OCI-LY7 (cell line): ENCODE data around the gene ZNF445. TPM values are rescaled to one million over a fixed set of nuclear protein-coding genes. Genes with fewer than 3 reads are reported as not detected.

Source experiments
- BruUV-seq: library from RNA; stranded (reverse); fragments of 400-500 nt; replicated peaks from 2 replicates; lab custom pipeline; 2021; lab: Mats Ljungman, UMichigan
- CTCF ChIA-PET: fragments of 300-600 bp; sonication (Branson Sonifier 250); formaldehyde crosslinking; loops from one replicate; lab custom pipeline; 2022; ENCODE audit warnings: antibody characterized with exemption; ENCODE audit not compliant: unreplicated experiment; lab: Charles Lee
- POLR2A ChIA-PET: fragments of 300-600 bp; sonication (Branson Sonifier 250); formaldehyde crosslinking; loops from one replicate; lab custom pipeline; 2022; ENCODE audit warnings: antibody characterized with exemption; lab: Charles Lee
- DNase-seq: peaks from one replicate; pipeline ENCODE4 v3.0.0-alpha.2; 2015; ENCODE audit warnings: low spot score
- H2AFZ ChIP-seq: fragments of 200-600 bp; sonication (generic), shearing (Covaris generic); 2 replicates; pipeline ENCODE4 v1.6.1; 2014; ENCODE audit warnings: mild to moderate bottlenecking, antibody characterized with exemption, low read length, moderate library complexity
- H3K27ac ChIP-seq: fragments of 200-600 bp; sonication (generic); 2 replicates; pipeline ENCODE4 v1.5.1; 2014; ENCODE audit warnings: mixed run types, low read depth, mild to moderate bottlenecking, moderate library complexity, low read length, inconsistent platforms; ENCODE audit not compliant: poor library complexity, severe bottlenecking
- H3K36me3 ChIP-seq: fragments of 200-600 bp; sonication (generic); 2 replicates; pipeline ENCODE4 v1.6.1; 2014; ENCODE audit warnings: mild to moderate bottlenecking, antibody characterized with exemption, low read length, moderate library complexity, mixed read lengths; ENCODE audit not compliant: insufficient read depth
- H3K4me1 ChIP-seq: fragments of 200-600 bp; sonication (generic); 2 replicates; pipeline ENCODE4 v1.5.1; 2014; ENCODE audit warnings: mild to moderate bottlenecking, low read length; ENCODE audit not compliant: insufficient read depth, poor library complexity, severe bottlenecking
- H3K4me2 ChIP-seq: fragments of 200-600 bp; sonication (generic); 2 replicates; pipeline ENCODE4 v1.6.1; 2014; ENCODE audit warnings: mild to moderate bottlenecking, low read length
- H3K4me3 ChIP-seq: fragments of 200-600 bp; sonication (generic); 2 replicates; pipeline ENCODE4 v1.5.1; 2014; ENCODE audit warnings: mild to moderate bottlenecking, low read depth, low read length; ENCODE audit not compliant: poor library complexity, severe bottlenecking
- H3K79me2 ChIP-seq: fragments of 200-600 bp; sonication (generic); 2 replicates; pipeline ENCODE4 v1.6.1; 2016; ENCODE audit warnings: low read depth, mild to moderate bottlenecking, low read length, moderate library complexity, mixed read lengths; ENCODE audit not compliant: insufficient read depth
- H3K9me2 ChIP-seq: fragments of 200-600 bp; sonication (generic); 2 replicates; pipeline ENCODE4 v1.6.1; 2016; ENCODE audit warnings: mild to moderate bottlenecking, low read length, mixed read lengths; ENCODE audit not compliant: insufficient read depth
- H3K9me3 ChIP-seq: fragments of 200-600 bp; sonication (generic); 2 replicates; pipeline ENCODE4 v1.6.1; 2014; ENCODE audit warnings: mild to moderate bottlenecking, mixed run types, low read length, mixed read lengths
- H4K20me1 ChIP-seq: fragments of 200-600 bp; sonication (generic); 2 replicates; pipeline ENCODE4 v1.6.1; 2014; ENCODE audit warnings: mild to moderate bottlenecking, antibody characterized with exemption, low read length, moderate library complexity, mixed read lengths; ENCODE audit not compliant: insufficient read depth
- CTCF ChIP-seq: fragments of 200-600 bp; sonication (generic); conservative IDR thresholded peaks from 2 replicates; pipeline ENCODE4 v1.5.1; 2014; ENCODE audit warnings: mild to moderate bottlenecking, antibody characterized with exemption, low read length, moderate library complexity, mixed read lengths
- EZH2phosphoT487 ChIP-seq: fragments of 200-600 bp; sonication (generic); IDR thresholded peaks from 2 replicates; pipeline ENCODE4 v1.6.1; 2018; ENCODE audit warnings: low read depth, borderline replicate concordance, mild to moderate bottlenecking, mixed run types, antibody characterized with exemption, low read length, moderate library complexity, mixed read lengths
- intact Hi-C: fragments of 100-400 bp; cut with micrococcal nuclease; formaldehyde crosslinking; loops from one replicate; pipeline ENCODE4 v1.10.0; 2022; ENCODE audit not compliant: unreplicated experiment
- total RNA-seq, 2 experiments: library from RNA; depleted of rRNA in 1 of 2; stranded (reverse); fragments of >200 nt in 1 of 2; shearing (Covaris generic) in 1 of 2; gene quantifications; 2 replicates each; pipeline ENCODE4 v1.2.3, GENCODE V29; 2014 to 2022

The ZNF445 gene
- total RNA-seq, 2 experiments from 2014 or later, result 3.4 to 11.7 TPM

DNA sequence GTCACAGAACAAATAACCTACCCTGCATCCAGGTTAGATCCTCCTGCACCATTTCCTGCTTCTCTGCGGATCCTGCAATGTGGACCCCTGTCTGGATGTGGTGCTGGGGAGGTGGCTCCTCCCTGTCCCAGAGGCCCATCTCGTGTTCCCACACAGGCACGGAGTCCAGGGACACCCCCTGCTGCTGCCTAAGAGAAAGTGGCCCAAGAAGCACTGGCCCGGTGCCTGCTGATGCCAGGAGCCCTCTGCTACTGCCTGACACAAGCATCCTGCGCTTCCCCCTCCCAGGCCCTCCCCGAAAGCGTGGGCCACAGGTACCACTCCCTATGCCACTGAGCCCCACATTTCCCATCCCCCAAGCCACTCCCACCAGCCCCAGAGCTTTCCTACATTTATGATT lies 48.6 kb downstream of the ZNF445 start:
- H3K79me2 ChIP-seq, result no peaks in the 10 kb centered on the region
- H3K4me1 ChIP-seq, result no peaks in the 10 kb centered on the region
- H3K27ac ChIP-seq, result no peak overlapping the region
- no peaks in the 10 kb centered on the region for H4K20me1 ChIP-seq
- no peaks in the 10 kb centered on the region for H3K9me2 ChIP-seq
- H3K36me3 ChIP-seq, result no peaks in the 10 kb centered on the region
- TF ChIP-seq CTCF (no peak), EZH2phosphoT487 (no peak)
- no peak overlapping the region for H3K4me2 ChIP-seq
- no peak overlapping the region for H2AFZ ChIP-seq
- H3K4me3 ChIP-seq, result no peak overlapping the region
- no peaks in the 10 kb centered on the region for H3K9me3 ChIP-seq
- CTCF ChIA-PET, result no interaction called here
- intact Hi-C loops, result no loop called here
- no TSS peak for BruUV-seq
- POLR2A ChIA-PET, result no interaction called here
- DNase-seq, result no peak

DNA sequence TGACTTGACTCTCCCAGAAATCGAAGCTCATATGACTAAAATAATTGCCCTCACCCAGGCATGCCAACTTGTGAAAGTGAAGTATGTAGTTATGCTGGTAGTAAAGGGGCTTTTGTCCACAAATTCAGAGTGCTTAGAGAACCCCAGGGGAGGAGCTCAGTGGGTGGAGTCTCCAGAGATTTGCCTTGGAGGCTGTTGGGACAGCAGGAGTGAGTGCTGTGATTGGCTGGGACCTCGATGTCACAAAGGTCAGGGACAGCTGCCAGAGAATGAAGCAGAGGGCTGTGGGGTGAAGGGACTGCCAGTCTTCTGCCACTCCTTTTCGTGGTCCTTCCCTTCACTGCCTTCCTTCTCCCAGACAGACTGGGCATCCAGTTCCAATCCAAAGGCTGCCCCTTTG lies 49.8 kb downstream of the ZNF445 start:
- Histone ChIP-seq H4K20me1 (no peaks in the 10 kb centered on the region), H2AFZ (no peak overlapping the region), H3K4me2 (no peak overlapping the region), H3K79me2 (no peaks in the 10 kb centered on the region), H3K4me3 (no peak overlapping the region), H3K9me3 (no peaks in the 10 kb centered on the region), H3K9me2 (no peaks in the 10 kb centered on the region), H3K4me1 (no peaks in the 10 kb centered on the region), H3K36me3 (no peaks in the 10 kb centered on the region), H3K27ac (no peak overlapping the region)
- no TSS peak for BruUV-seq
- intact Hi-C loops, result no loop called here
- no peak for TF ChIP-seq CTCF
- TF ChIP-seq EZH2phosphoT487, result no peak
- POLR2A ChIA-PET, result interaction anchor here (0.7 kb wide), 1 partner anchor 12 kb away, joined by 3 read pairs; no protein-coding TSS in a partner anchor
- no peak for DNase-seq
- CTCF ChIA-PET, result no interaction called here

DNA sequence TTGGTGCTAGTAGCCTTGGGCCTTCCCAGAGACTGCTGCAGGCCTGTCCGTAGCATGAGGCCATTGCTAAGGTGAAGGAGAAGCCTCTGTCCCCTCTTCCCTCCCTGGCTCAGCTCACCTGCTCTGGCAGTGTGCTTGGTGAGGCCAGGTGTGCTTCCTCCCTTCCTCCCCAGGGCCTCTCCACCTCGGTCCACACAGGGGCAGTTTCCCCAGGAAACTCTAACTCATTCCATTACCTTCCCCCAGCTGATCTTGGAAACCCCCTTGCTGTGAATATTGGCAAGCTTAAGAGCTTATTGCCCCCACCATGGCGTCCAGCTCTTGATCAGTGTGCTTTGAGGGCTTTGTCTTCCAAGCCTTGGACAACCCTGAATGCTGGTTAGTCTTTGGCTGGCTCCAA lies 52.7 kb downstream of the ZNF445 start:
- no peak for DNase-seq
- no TSS peak for BruUV-seq
- H3K9me3 ChIP-seq, result no peaks in the 10 kb centered on the region
- H3K36me3 ChIP-seq, result no peaks in the 10 kb centered on the region
- intact Hi-C loops, result no loop called here
- H3K9me2 ChIP-seq, result no peaks in the 10 kb centered on the region
- no peak overlapping the region for H3K4me3 ChIP-seq
- ChIA-PET CTCF (no interaction called here), POLR2A (interaction anchor here (1.1 kb wide), 1 partner anchor 15 kb away, joined by 3 read pairs; no protein-coding TSS in a partner anchor)
- H3K4me1 ChIP-seq, result no peaks in the 10 kb centered on the region
- H3K4me2 ChIP-seq, result no peak overlapping the region
- TF ChIP-seq EZH2phosphoT487 (no peak), CTCF (no peak)
- H3K79me2 ChIP-seq, result no peaks in the 10 kb centered on the region
- no peak overlapping the region for H3K27ac ChIP-seq
- no peaks in the 10 kb centered on the region for H4K20me1 ChIP-seq
- H2AFZ ChIP-seq, result no peak overlapping the region
